Measurements from ENCODE around the gene CACFD1.
A peak's percentile ranks its signal among the peaks of the same experiment; 100 is the strongest.

The CACFD1 gene

GRCh38 chr9:133467101-133467500 lies 7.3 kb downstream of the CACFD1 start:
- no peak for DNase-seq

GRCh38 chr9:133468374-133468773 lies 8.6 kb downstream of the CACFD1 start:
- no peak for DNase-seq

GRCh38 chr9:133468777-133469421 lies 9.1 kb downstream of the CACFD1 start:
- DNase-seq: no peak

GRCh38 chr9:133470427-133470924 lies 10.7 kb downstream of the CACFD1 start:
- no peak for DNase-seq

- DNase-seq: no peak
Observed at GRCh38 chr9:133470988-133471387, 11.2 kb downstream of the CACFD1 start.

GRCh38 chr9:133471551-133472276 lies 11.9 kb downstream of the CACFD1 start:
- no peak for DNase-seq

- no peak for DNase-seq
Observed at GRCh38 chr9:133472277-133472645, 12.5 kb downstream of the CACFD1 start.

- DNase-seq: no peak
Observed at GRCh38 chr9:133472753-133473378, 13.1 kb downstream of the CACFD1 start.

GRCh38 chr9:133473743-133474142 lies 14.0 kb downstream of the CACFD1 start:
- DNase-seq: no peak

GRCh38 chr9:133474215-133474614 lies 14.4 kb downstream of the CACFD1 start:
- no peak for DNase-seq

GRCh38 chr9:133474853-133475252 lies 15.1 kb downstream of the CACFD1 start:
- no peak for DNase-seq

- no peak for DNase-seq
Observed at GRCh38 chr9:133475292-133476012, 15.7 kb downstream of the CACFD1 start.

- peak; percentile 69 for DNase-seq
Observed at GRCh38 chr9:133476036-133476931, 16.5 kb downstream of the CACFD1 start.

- no peak for DNase-seq
Observed at GRCh38 chr9:133476941-133477340, 17.2 kb downstream of the CACFD1 start.

- DNase-seq: no peak
Observed at GRCh38 chr9:133477461-133477860, 17.7 kb downstream of the CACFD1 start.

GRCh38 chr9:133477992-133478850 lies 18.4 kb downstream of the CACFD1 start:
- DNase-seq: peak; percentile 54

- peak; percentile 86 for DNase-seq
Observed at GRCh38 chr9:133478851-133479711, 19.3 kb downstream of the CACFD1 start, which contains the start of gene SLC2A6. Gene SLC2A6, minus strand, starts transcription at chr9:133479099. Its CDS starts 40 bp downstream, at chr9:133479059.

- no peak for DNase-seq
Observed at GRCh38 chr9:133483611-133484010, 23.8 kb downstream of the CACFD1 start.

GRCh38 chr9:133484671-133485437 lies 25.1 kb downstream of the CACFD1 start:
- DNase-seq: no peak

All from CD4-positive, alpha-beta T cell treated with Interleukin-15 for 1 hour (primary cell).